HG02981 (cell line): Measurements from ENCODE around the gene EPHA1.

ENCODE experiments used
- ATAC-seq: cut with Tn5 transposase; IDR thresholded peaks from one replicate; pipeline ENCODE4 v1.9.1; 2021; ENCODE audit warnings: mild to moderate bottlenecking, moderate library complexity; ENCODE audit not compliant: unreplicated experiment

The EPHA1 gene

GRCh38 chr7:143375298-143376034 lies 33.2 kb downstream of the EPHA1 start:
- no peak for ATAC-seq

- ATAC-seq, result no peak
Measured at GRCh38 chr7:143374561-143374960, 34.1 kb downstream of the EPHA1 start.

- ATAC-seq, result no peak
Measured at GRCh38 chr7:143373255-143373794, 35.3 kb downstream of the EPHA1 start.

- no peak for ATAC-seq
Measured at GRCh38 chr7:143372070-143372469, 36.6 kb downstream of the EPHA1 start.

- no peak for ATAC-seq
Measured at GRCh38 chr7:143369678-143370651, 38.7 kb downstream of the EPHA1 start.

- no peak for ATAC-seq
Measured at GRCh38 chr7:143368387-143368786, 40.3 kb downstream of the EPHA1 start.

- no peak for ATAC-seq
Measured at GRCh38 chr7:143367972-143368371, 40.7 kb downstream of the EPHA1 start.

GRCh38 chr7:143363016-143363937 lies 45.4 kb downstream of the EPHA1 start:
- no peak for ATAC-seq

- no peak for ATAC-seq
Measured at GRCh38 chr7:143362131-143363015, 46.3 kb downstream of the EPHA1 start, which contains the start of gene FAM131B. Gene FAM131B (minus strand): TSS chr7:143362713. CDS start chr7:143362603, 110 bp downstream.

GRCh38 chr7:143361552-143362130 lies 47.0 kb downstream of the EPHA1 start:
- ATAC-seq, result no peak

- no peak for ATAC-seq
Measured at GRCh38 chr7:143360788-143361551, 47.7 kb downstream of the EPHA1 start.

GRCh38 chr7:143359771-143360353 lies 48.8 kb downstream of the EPHA1 start:
- ATAC-seq, result no peak

GRCh38 chr7:143358626-143359025 lies 50.0 kb downstream of the EPHA1 start:
- ATAC-seq, result no peak

GRCh38 chr7:143356414-143357050 lies 52.1 kb downstream of the EPHA1 start:
- ATAC-seq, result no peak

- no peak for ATAC-seq
Measured at GRCh38 chr7:143355450-143356385, 52.9 kb downstream of the EPHA1 start.

- no peak for ATAC-seq
Measured at GRCh38 chr7:143354965-143355364, 53.7 kb downstream of the EPHA1 start.
